ENCODE measurements around the gene HIVEP2. TPM values are rescaled to one million over a fixed set of nuclear protein-coding genes. Genes with fewer than 3 reads are reported as not detected.
A peak's percentile ranks its signal among the peaks of the same experiment; 100 is the strongest.

HIVEP2 gene
- polyA plus RNA-seq, 2 of the 4 experiments (the other 2 are of a cell fraction): 2.2 to 2.6 TPM

DNA sequence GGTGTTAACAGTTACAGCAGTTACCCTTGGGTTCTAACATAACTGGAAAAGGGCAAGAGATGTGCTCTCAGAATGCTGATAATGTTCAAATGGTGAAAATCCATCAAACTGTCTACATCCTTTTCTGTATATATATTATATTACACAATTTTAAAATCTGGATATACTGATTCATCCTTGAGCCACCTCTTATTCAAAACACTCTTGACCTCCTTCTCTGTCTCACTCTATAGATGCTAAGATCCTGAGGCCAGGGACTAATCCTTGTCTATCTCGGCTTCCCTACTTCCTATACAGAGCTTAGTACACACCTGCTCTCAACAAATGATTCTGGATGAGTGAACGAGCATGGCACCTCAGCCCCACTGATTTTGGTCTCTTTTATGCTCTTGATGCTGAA lies 47.3 kb downstream of the HIVEP2 start (continued):
- TF ChIP-seq, protein P1, sequence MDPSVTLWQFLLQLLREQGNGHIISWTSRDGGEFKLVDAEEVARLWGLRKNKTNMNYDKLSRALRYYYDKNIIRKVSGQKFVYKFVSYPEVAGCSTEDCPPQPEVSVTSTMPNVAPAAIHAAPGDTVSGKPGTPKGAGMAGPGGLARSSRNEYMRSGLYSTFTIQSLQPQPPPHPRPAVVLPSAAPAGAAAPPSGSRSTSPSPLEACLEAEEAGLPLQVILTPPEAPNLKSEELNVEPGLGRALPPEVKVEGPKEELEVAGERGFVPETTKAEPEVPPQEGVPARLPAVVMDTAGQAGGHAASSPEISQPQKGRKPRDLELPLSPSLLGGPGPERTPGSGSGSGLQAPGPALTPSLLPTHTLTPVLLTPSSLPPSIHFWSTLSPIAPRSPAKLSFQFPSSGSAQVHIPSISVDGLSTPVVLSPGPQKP (IDR thresholded peaks at IDR 0.05; ENCODE audit: low read depth, low read length): no peak
- TF ChIP-seq, protein P2, sequence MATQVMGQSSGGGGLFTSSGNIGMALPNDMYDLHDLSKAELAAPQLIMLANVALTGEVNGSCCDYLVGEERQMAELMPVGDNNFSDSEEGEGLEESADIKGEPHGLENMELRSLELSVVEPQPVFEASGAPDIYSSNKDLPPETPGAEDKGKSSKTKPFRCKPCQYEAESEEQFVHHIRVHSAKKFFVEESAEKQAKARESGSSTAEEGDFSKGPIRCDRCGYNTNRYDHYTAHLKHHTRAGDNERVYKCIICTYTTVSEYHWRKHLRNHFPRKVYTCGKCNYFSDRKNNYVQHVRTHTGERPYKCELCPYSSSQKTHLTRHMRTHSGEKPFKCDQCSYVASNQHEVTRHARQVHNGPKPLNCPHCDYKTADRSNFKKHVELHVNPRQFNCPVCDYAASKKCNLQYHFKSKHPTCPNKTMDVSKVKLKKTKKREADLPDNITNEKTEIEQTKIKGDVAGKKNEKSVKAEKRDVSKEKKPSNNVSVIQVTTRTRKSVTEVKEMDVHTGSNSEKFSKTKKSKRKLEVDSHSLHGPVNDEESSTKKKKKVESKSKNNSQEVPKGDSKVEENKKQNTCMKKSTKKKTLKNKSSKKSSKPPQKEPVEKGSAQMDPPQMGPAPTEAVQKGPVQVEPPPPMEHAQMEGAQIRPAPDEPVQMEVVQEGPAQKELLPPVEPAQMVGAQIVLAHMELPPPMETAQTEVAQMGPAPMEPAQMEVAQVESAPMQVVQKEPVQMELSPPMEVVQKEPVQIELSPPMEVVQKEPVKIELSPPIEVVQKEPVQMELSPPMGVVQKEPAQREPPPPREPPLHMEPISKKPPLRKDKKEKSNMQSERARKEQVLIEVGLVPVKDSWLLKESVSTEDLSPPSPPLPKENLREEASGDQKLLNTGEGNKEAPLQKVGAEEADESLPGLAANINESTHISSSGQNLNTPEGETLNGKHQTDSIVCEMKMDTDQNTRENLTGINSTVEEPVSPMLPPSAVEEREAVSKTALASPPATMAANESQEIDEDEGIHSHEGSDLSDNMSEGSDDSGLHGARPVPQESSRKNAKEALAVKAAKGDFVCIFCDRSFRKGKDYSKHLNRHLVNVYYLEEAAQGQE (IDR thresholded peaks at IDR 0.05): no peak
- no peak for TF ChIP-seq JUN (IDR thresholded peaks at IDR 0.05)
- TF ChIP-seq HDAC2 (IDR thresholded peaks at IDR 0.05): no peak
- no peak for TF ChIP-seq NR3C1 (IDR thresholded peaks at IDR 0.05)

- CTCF ChIA-PET: no interaction called here
- Histone ChIP-seq H3K4me1 (peaks cover 8% of the 10 kb centered on the region; the same call in 1 of the 3 replicates), H3K27ac (no peak overlapping the region), H3K4me3 (no peak overlapping the region), H3K9me3 (no peaks in the 10 kb centered on the region), H3K4me2 (no peak overlapping the region)
- TF ChIP-seq RCOR1 (IDR thresholded peaks at IDR 0.05; ENCODE audit: low read depth, low read length) (no peak), FOSL2 (IDR thresholded peaks at IDR 0.05) (no peak), FOSL2 (CRISPR knock-in tag; IDR thresholded peaks at IDR 0.05) (no peak), ZSCAN20 (CRISPR knock-in tag; IDR thresholded peaks at IDR 0.05) (no peak), TP53 (CRISPR knock-in tag; IDR thresholded peaks at IDR 0.05) (no peak), TFCP2L1 (CRISPR knock-in tag; IDR thresholded peaks at IDR 0.05) (no peak), SREBF2 (IDR thresholded peaks at IDR 0.05) (no peak), ZNF302 (CRISPR knock-in tag; IDR thresholded peaks at IDR 0.05) (no peak), HOXB5 (CRISPR knock-in tag; IDR thresholded peaks at IDR 0.05) (no peak)
- TF ChIP-seq, protein P2 (IDR thresholded peaks at IDR 0.05): no peak
- FAIRE-seq: no peak
- DNase-seq (ENCODE audit: low read depth in 1 of 2, low spot score in 1 of 2): no peak
- POLR2A ChIA-PET: no interaction called here
- no peak for ATAC-seq
These were observed 48.2 kb downstream of the HIVEP2 start for GRCh38 chr6:142896732-142897131.

DNA sequence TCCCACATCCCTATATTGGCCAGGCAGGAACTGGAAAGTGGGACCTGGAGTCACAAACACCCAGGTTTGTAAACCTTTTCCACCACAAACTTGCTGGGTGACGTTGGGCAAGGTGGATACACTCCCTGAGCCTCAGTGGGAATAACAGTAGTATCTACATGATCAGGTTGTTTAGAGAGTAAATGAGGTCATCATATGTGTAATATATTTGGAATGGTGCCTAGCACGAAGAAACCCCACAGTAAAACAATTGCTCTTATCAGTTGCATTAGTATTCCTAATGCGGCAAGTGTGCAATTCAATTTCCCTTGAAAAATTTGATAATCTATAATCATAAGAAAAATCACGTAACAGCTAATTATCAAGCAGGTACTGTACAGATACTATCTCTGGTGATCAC lies 51.9 kb downstream of the HIVEP2 start:
- Histone ChIP-seq H3K4me3 (no peak overlapping the region), H3K4me1 (peaks cover 8% of the 10 kb centered on the region; the same call in 1 of the 3 replicates), H3K4me2 (0 out of 3 replicates have a peak overlapping the region, but pooled peaks have one; percentile 22), H3K27ac (no peak overlapping the region), H3K9me3 (no peaks in the 10 kb centered on the region)
- FAIRE-seq (no peak), DNase-seq (ENCODE audit: low read depth in 1 of 2, low spot score in 1 of 2) (no peak), ATAC-seq (no peak)
- CTCF ChIA-PET: interaction anchor here (0.9 to 1.1 kb wide), 2 partner anchors 51 to 146 kb away, joined by 3 to 4 read pairs; no protein-coding TSS in a partner anchor
- WGBS (ENCODE audit: missing lambda C conversion rate): 56% methylated on average over 4 of the region's 4 CpGs
- POLR2A ChIA-PET: no interaction called here
- TF ChIP-seq NR3C1 (IDR thresholded peaks at IDR 0.05) (no peak), ESRRA (IDR thresholded peaks at IDR 0.05; ENCODE audit: borderline replicate concordance, low read length) (no peak), JUN (IDR thresholded peaks at IDR 0.05) (no peak), HOXB13 (CRISPR knock-in tag; IDR thresholded peaks at IDR 0.05; ENCODE audit: low read depth) (no peak), MAFK (IDR thresholded peaks at IDR 0.05; ENCODE audit: partially characterized antibody) (no peak), ZC3H11A (IDR thresholded peaks at IDR 0.05) (no peak), TP53 (CRISPR knock-in tag; IDR thresholded peaks at IDR 0.05) (no peak), RARB (CRISPR knock-in tag; IDR thresholded peaks at IDR 0.05) (no peak), TFCP2L1 (CRISPR knock-in tag; IDR thresholded peaks at IDR 0.05) (no peak), CBX2 (IDR thresholded peaks at IDR 0.05; ENCODE audit: borderline replicate concordance, low read depth) (no peak), CTCF (IDR thresholded peaks at IDR 0.05) (no peak), EHMT2 (IDR thresholded peaks at IDR 0.05; ENCODE audit: low read depth) (no peak), CHD2 (IDR thresholded peaks at IDR 0.05; ENCODE audit: low read length, partially characterized antibody) (no peak), HOXA7 (CRISPR knock-in tag; IDR thresholded peaks at IDR 0.05) (no peak), HES2 (IDR thresholded peaks at IDR 0.05) (no peak)
- TF ChIP-seq, protein P3, sequence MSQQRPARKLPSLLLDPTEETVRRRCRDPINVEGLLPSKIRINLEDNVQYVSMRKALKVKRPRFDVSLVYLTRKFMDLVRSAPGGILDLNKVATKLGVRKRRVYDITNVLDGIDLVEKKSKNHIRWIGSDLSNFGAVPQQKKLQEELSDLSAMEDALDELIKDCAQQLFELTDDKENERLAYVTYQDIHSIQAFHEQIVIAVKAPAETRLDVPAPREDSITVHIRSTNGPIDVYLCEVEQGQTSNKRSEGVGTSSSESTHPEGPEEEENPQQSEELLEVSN (IDR thresholded peaks at IDR 0.05; ENCODE audit: borderline replicate concordance, low read depth): no peak
